ENCODE results near the gene HINT2.

Gene HINT2

GRCh38 chr9:35774907-35775635, 39.8 kb downstream of the HINT2 start:
- DNase-seq (ENCODE audit: low spot score), result no peak

- no peak for DNase-seq (ENCODE audit: low spot score)
These were observed 42.9 kb downstream of the HINT2 start for GRCh38 chr9:35771943-35772342.

- DNase-seq (ENCODE audit: low spot score), result no peak
These were observed 43.3 kb downstream of the HINT2 start for GRCh38 chr9:35771534-35771933.

GRCh38 chr9:35771075-35771433, 43.8 kb downstream of the HINT2 start:
- DNase-seq (ENCODE audit: low spot score), result no peak

- no peak for DNase-seq (ENCODE audit: low spot score)
These were observed 45.1 kb downstream of the HINT2 start for GRCh38 chr9:35769763-35770162.

- no peak for DNase-seq (ENCODE audit: low spot score)
These were observed 47.4 kb downstream of the HINT2 start for GRCh38 chr9:35767458-35767857.

- no peak for DNase-seq (ENCODE audit: low spot score)
These were observed 47.8 kb downstream of the HINT2 start for GRCh38 chr9:35766997-35767396.

- DNase-seq (ENCODE audit: low spot score), result no peak
These were observed 51.0 kb downstream of the HINT2 start for GRCh38 chr9:35763803-35764202.

GRCh38 chr9:35763181-35763580, 51.7 kb downstream of the HINT2 start:
- DNase-seq (ENCODE audit: low spot score), result no peak

All from RKO (cell line).